Sigmoid colon (tissue), 7 donors: ENCODE results near the gene SNRPB. TPM values are rescaled to one million over a fixed set of nuclear protein-coding genes. Genes with fewer than 3 reads are reported as not detected.

Source experiments
- DNase-seq: peaks from one replicate; pipeline ENCODE4 v3.0.0-alpha.2; 2019
- H3K27ac ChIP-seq, 4 donors: fragments of 200-600 bp; sonication (generic); one replicate each; pipeline ENCODE4 v1.5.1; 2016 to 2019; ENCODE audit warnings: mild to moderate bottlenecking in 1 of 4
- H3K27me3 ChIP-seq, 3 donors: fragments of 200-600 bp; sonication (generic); one replicate each; pipeline ENCODE4 v1.5.1; 2019; ENCODE audit warnings: mild to moderate bottlenecking in 1 of 3
- H3K36me3 ChIP-seq, 4 donors: fragments of 200-600 bp; sonication (generic); one replicate each; pipeline ENCODE4 v1.5.1; 2016 to 2019
- H3K4me1 ChIP-seq, 4 donors: fragments of 200-600 bp; sonication (generic); one replicate each; pipeline ENCODE4 v1.5.1; 2017 to 2019
- H3K4me3 ChIP-seq, 4 donors: fragments of 200-600 bp; sonication (generic); one replicate each; pipeline ENCODE4 v1.5.1; 2017 to 2019; ENCODE audit warnings: mild to moderate bottlenecking in 2 of 4, moderate library complexity in 1 of 4
- H3K9me3 ChIP-seq, 4 donors: fragments of 200-600 bp in 3 of 4; sonication (generic) in 3 of 4; one replicate each; pipeline versions ENCODE4 v1.5.1 to v1.6.1; 2013 to 2019
- CTCF ChIP-seq, 4 experiments: fragments of 450-650 bp in 3 of 4; fragments of 200-600 bp in 1 of 4; IDR thresholded peaks; one replicate each; pipeline ENCODE4 v1.5.1; 2016 to 2019; ENCODE audit warnings: antibody characterized with exemption in 4 of 4, mild to moderate bottlenecking in 3 of 4, moderate library complexity in 2 of 4
- EP300 ChIP-seq, 4 donors: sonication (generic); formaldehyde crosslinking; IDR thresholded peaks; one replicate each; pipeline ENCODE4 v1.6.1; 2017; ENCODE audit warnings: antibody characterized with exemption in 4 of 4
- POLR2A ChIP-seq, 2 donors: fragments of 450-650 bp; IDR thresholded peaks; one replicate each; pipeline ENCODE4 v1.6.1; 2016; ENCODE audit warnings: antibody characterized with exemption in 2 of 2, mild to moderate bottlenecking in 2 of 2, moderate library complexity in 2 of 2
- POLR2AphosphoS5 ChIP-seq, 4 donors: sonication (generic); formaldehyde crosslinking; IDR thresholded peaks; one replicate each; pipeline ENCODE4 v1.6.1; 2017; ENCODE audit warnings: antibody characterized with exemption in 4 of 4
- WGBS, 2 donors: extraction: QIAGEN DNeasy Blood & Tissue Kit; methylation state at CpG; one replicate each; pipeline ENCODE4 v1.1.7; 2013; 5-methylcytosine and 5-hydroxymethylcytosine counted together
- intact Hi-C: fragments of 100-400 bp; cut with DNase I; formaldehyde crosslinking; loops from one replicate; pipeline ENCODE4 v1.15.1; 2023
- polyA plus RNA-seq, 3 donors: library from polyadenylated mRNA; stranded (reverse); fragments of 200-250 nt; gene quantifications; one replicate each; pipeline ENCODE4 v1.2.3, GENCODE V29; 2013
- total RNA-seq, 4 donors: library from RNA; depleted of rRNA; stranded (reverse); fragments of >200 nt; gene quantifications; one replicate each; pipeline ENCODE4 v1.1.0, GENCODE V29; 2016
- donor health status: healthy with polysubstance abuse.
- donor health status: Bipolar disorder and iron deficiency.
- donor health status: healthy.

SNRPB gene
- total and polyA plus RNA-seq, 7 donors, result 80.0 to 275 (median 156) TPM

- no peak for DNase-seq
- Histone ChIP-seq H3K9me3 (no peaks in the 10 kb centered on the region), H3K4me3 (no peak overlapping the region), H3K27me3 (no peaks in the 10 kb centered on the region), H3K4me1 (no peaks in the 10 kb centered on the region), H3K36me3 (peaks cover 0 to 23% (median 4%) of the 10 kb centered on the region in 4 donors), H3K27ac (no peak overlapping the region)
- WGBS, 2 donors, result 95 to 96% methylated on average over 5 of the region's 5 CpGs
- intact Hi-C loops, result no loop called here
- TF ChIP-seq CTCF (IDR thresholded peaks at IDR 0.05) (no peak), POLR2A (IDR thresholded peaks at IDR 0.05) (no peak), EP300 (IDR thresholded peaks at IDR 0.05) (no peak), POLR2AphosphoS5 (IDR thresholded peaks at IDR 0.05) (no peak)
These were observed 6.4 kb upstream of the SNRPB start for GRCh38 chr20:2476742-2477615.

GRCh38 chr20:2475850-2476741 is 5.5 kb upstream of the SNRPB start:
- Histone ChIP-seq H3K36me3 (peaks cover 0 to 16% (median 1%) of the 10 kb centered on the region in 4 donors), H3K9me3 (no peaks in the 10 kb centered on the region), H3K4me3 (no peak overlapping the region), H3K27me3 (no peaks in the 10 kb centered on the region), H3K4me1 (peaks cover 0 to 3% (median 2%) of the 10 kb centered on the region in 4 donors), H3K27ac (no peak overlapping the region)
- no peak for DNase-seq
- 94 to 97% methylated on average over 9 of the region's 9 CpGs for WGBS, 2 donors
- TF ChIP-seq POLR2AphosphoS5 (IDR thresholded peaks at IDR 0.05) (no peak), POLR2A (IDR thresholded peaks at IDR 0.05) (no peak), CTCF (IDR thresholded peaks at IDR 0.05) (no peak), EP300 (IDR thresholded peaks at IDR 0.05) (no peak)
- intact Hi-C loops, result no loop called here

GRCh38 chr20:2473516-2473915 is 2.9 kb upstream of the SNRPB start:
- WGBS, 2 donors, result 62 to 75% methylated on average over 4 of the region's 4 CpGs
- intact Hi-C loops, result loop anchor here (5.0 kb wide), 4 partner anchors 179 to 1006 kb away; partner anchors contain the start of genes NOP56, NSFL1C and STK35

More at GRCh38 chr20:2473516-2473915, 2.9 kb upstream of the SNRPB start:
- Histone ChIP-seq H3K27ac (no peak overlapping the region), H3K4me3 (no peak overlapping the region), H3K27me3 (no peaks in the 10 kb centered on the region), H3K4me1 (peaks cover 0 to 19% (median 18%) of the 10 kb centered on the region in 4 donors), H3K9me3 (no peaks in the 10 kb centered on the region), H3K36me3 (peaks cover 0 to 6% (median 0%) of the 10 kb centered on the region in 4 donors)
- DNase-seq, result no peak
- TF ChIP-seq EP300 (IDR thresholded peaks at IDR 0.05) (no peak), POLR2AphosphoS5 (IDR thresholded peaks at IDR 0.05) (no peak), CTCF (IDR thresholded peaks at IDR 0.05) (no peak), POLR2A (IDR thresholded peaks at IDR 0.05) (no peak)
